HepG2 (cell line): ENCODE data around the gene FNDC3B. TPM values are rescaled to one million over a fixed set of nuclear protein-coding genes. Genes with fewer than 3 reads are reported as not detected.
"Not testable (repeated sequence)": the region's sequence is repeated elsewhere in the genome, so short reads cannot be mapped to it uniquely, and the experiment has no call there.

ENCODE experiments used
- ATAC-seq: fragments of 200-7000 bp; cut with Tn5 transposase; 3 replicates; pipeline ENCODE4 v1.9.1; 2020; ENCODE audit warnings: mild to moderate bottlenecking, moderate library complexity
- BruUV-seq: library from RNA; stranded (reverse); fragments of 400-500 nt; replicated peaks from 2 replicates; lab custom pipeline; 2021; lab: Mats Ljungman, UMichigan
- CTCF ChIA-PET: fragments of 300-600 bp; formaldehyde crosslinking; extraction: SDS; loops from one replicate; lab custom pipeline; 2021; ENCODE audit warnings: low total read pairs, inconsistent platforms, low intra/inter-chr PET ratio; lab: Yijun Ruan, JAX
- POLR2A ChIA-PET: fragments of 350-600 bp; sonication (Branson Sonifier 250); formaldehyde crosslinking; loops from one replicate; lab custom pipeline; 2020; ENCODE audit warnings: antibody characterized with exemption, inconsistent platforms; lab: Yijun Ruan, JAX
- DNase-seq: peaks from one replicate; pipeline ENCODE4 v3.0.0-alpha.2; 2015; ENCODE audit warnings: low spot score
- FAIRE-seq: peaks from 3 replicates; lab custom pipeline; 2011; peaks lifted over from hg19 to GRCh38; lab: Jason Lieb, UNC
- H2AFZ ChIP-seq: one replicate; pipeline ENCODE4 v1.6.1; 2011; ENCODE audit warnings: low read length, inconsistent platforms
- H3K27ac ChIP-seq: fragments of 300-600 bp; 3 replicates; pipeline ENCODE4 v1.8.0; 2011; ENCODE audit warnings: mixed run types, mild to moderate bottlenecking, mixed read lengths, low read length, inconsistent platforms; ENCODE audit not compliant: insufficient read depth; ENCODE audit errors: extremely low read length
- H3K27me3 ChIP-seq, 2 experiments: fragments of 200-600 bp in 1 of 2; 2 replicates in 1 of 2; 3 replicates in 1 of 2; pipeline versions ENCODE4 v1.6.0 to v1.8.0; 2011; ENCODE audit warnings: low read length in 2 of 2, mild to moderate bottlenecking in 2 of 2, moderate library complexity in 2 of 2, inconsistent platforms in 1 of 2; ENCODE audit not compliant: insufficient read depth in 2 of 2, control insufficient read depth in 1 of 2
- H3K36me3 ChIP-seq, 2 experiments: fragments of 200-600 bp in 1 of 2; replicated peaks in 1 of 2; 2 replicates in 1 of 2; 3 replicates in 1 of 2; pipeline versions ENCODE4 v1.5.1 to v1.8.0; 2011; ENCODE audit warnings: low read length in 2 of 2, inconsistent platforms in 1 of 2; ENCODE audit not compliant: insufficient read depth in 2 of 2, control insufficient read depth in 1 of 2
- H3K4me1 ChIP-seq: 2 replicates; pipeline ENCODE4 v1.5.1; 2012; ENCODE audit warnings: low read length, inconsistent platforms; ENCODE audit not compliant: insufficient read depth
- H3K4me2 ChIP-seq: 2 replicates; pipeline ENCODE4 v1.6.0; 2011; ENCODE audit warnings: low read depth, low read length, inconsistent platforms
- H3K4me3 ChIP-seq, 3 experiments: fragments of 200-600 bp in 1 of 3; sonication (generic), shearing (Covaris generic) in 1 of 3; replicated peaks in 1 of 3; 2 replicates each; pipeline ENCODE4 v1.5.1; 2011 to 2016; ENCODE audit warnings: low read length in 3 of 3, inconsistent platforms in 2 of 3, low read depth in 2 of 3, mild to moderate bottlenecking in 2 of 3, control low read depth in 1 of 3, mixed read lengths in 1 of 3; ENCODE audit not compliant: insufficient read depth in 1 of 3
- H3K79me2 ChIP-seq: one replicate; pipeline ENCODE4 v1.6.1; 2011; ENCODE audit warnings: low read length, inconsistent platforms; ENCODE audit not compliant: insufficient read depth
- H3K9ac ChIP-seq: 2 replicates; pipeline ENCODE4 v1.6.0; 2011; ENCODE audit warnings: mild to moderate bottlenecking, low read depth, low read length, inconsistent platforms; ENCODE audit not compliant: insufficient read depth
- H3K9me3 ChIP-seq: 2 replicates; pipeline ENCODE4 v1.5.1; 2012; ENCODE audit warnings: mild to moderate bottlenecking, low read length
- H4K20me1 ChIP-seq: 2 replicates; pipeline ENCODE4 v1.6.0; 2011; ENCODE audit warnings: inconsistent platforms, mild to moderate bottlenecking, low read length, moderate library complexity; ENCODE audit not compliant: insufficient read depth
- AFF4 ChIP-seq: sonication (generic); formaldehyde crosslinking; IDR thresholded peaks from 2 replicates; pipeline ENCODE4 v1.4.0; 2020; ENCODE audit warnings: missing genetic modification reagents
- FOSL2 ChIP-seq: sonication (generic); formaldehyde crosslinking; IDR thresholded peaks from 2 replicates; pipeline ENCODE4 v1.4.0; 2020; ENCODE audit warnings: missing genetic modification reagents
- POLR2AphosphoS5 ChIP-seq: IDR thresholded peaks from 2 replicates; pipeline ENCODE4 v1.6.1; 2012; ENCODE audit warnings: low read depth, low read length
- RXRA ChIP-seq: sonication (generic); formaldehyde crosslinking; IDR thresholded peaks from 2 replicates; pipeline ENCODE4 v1.5.1; 2020; ENCODE audit warnings: missing genetic modification reagents
- ZGPAT ChIP-seq: IDR thresholded peaks from 2 replicates; pipeline ENCODE4 v1.6.1; 2016; ENCODE audit warnings: mild to moderate bottlenecking
- ZNF687 ChIP-seq: sonication (generic); formaldehyde crosslinking; IDR thresholded peaks from 2 replicates; pipeline ENCODE4 v1.5.1; 2020; ENCODE audit warnings: mild to moderate bottlenecking, missing genetic modification reagents, moderate library complexity
- WGBS: methylation state at CpG from one replicate; pipeline ENCODE4 v1.1.6; 2017; ENCODE audit warnings: low lambda C conversion rate; 5-methylcytosine and 5-hydroxymethylcytosine counted together
- in situ Hi-C: cut with HindIII; loops from 2 replicates; pipeline ENCODE4 v1.10.0; 2017; ENCODE audit warnings: low pct_unique_long_range_greater_than_20kb; ENCODE audit not compliant: extremely low pct_ligation_motif_present
- intact Hi-C: fragments of 100-400 bp; cut with micrococcal nuclease; formaldehyde crosslinking; loops from one replicate; pipeline ENCODE4 v1.10.0; 2022; ENCODE audit not compliant: unreplicated experiment
- polyA plus RNA-seq, 8 experiments: library from polyadenylated mRNA; depleted of rRNA in 3 of 8; stranded (reverse) in 7 of 8; unstranded in 1 of 8; fragments of >200 nt; fragmentation: Illumina TruSeq in 4 of 8; extraction: Trizol in 4 of 8; gene quantifications; 2 replicates each; pipeline versions ENCODE4 v1.2.1 to v1.2.3, GENCODE V29; 2011 to 2016; ENCODE audit warnings: low read depth in 4 of 8, missing spikeins in 1 of 8, mixed read lengths in 1 of 8; ENCODE audit not compliant: insufficient read depth in 1 of 8
- total RNA-seq, 5 experiments: library from RNA; depleted of rRNA; stranded (reverse); fragments of >200 nt; fragmentation: Illumina TruSeq; extraction: Trizol; gene quantifications; 2 replicates each; pipeline ENCODE4 v1.2.3, GENCODE V29; 2016; ENCODE audit warnings: low read depth in 1 of 5

FNDC3B gene
- total and polyA plus RNA-seq, 2 of the 13 experiments (the other 11 are each of a cell fraction or from before 2014, with no cell fraction given): 74.8 to 103 TPM

- BruUV-seq, POLR2A ChIA-PET, CTCF ChIA-PET, H3K4me3 ChIP-seq, DNase-seq, H3K27me3 ChIP-seq, ATAC-seq, in situ Hi-C loops, H2AFZ ChIP-seq, H3K27ac ChIP-seq, H3K9me3 ChIP-seq, H3K9ac ChIP-seq, FAIRE-seq, intact Hi-C loops, H3K4me2 ChIP-seq: not testable (repeated sequence)
- Histone ChIP-seq H3K79me2 (peaks cover 78% of the 10 kb centered on the region), H3K4me1 (peaks cover 75% of the 10 kb centered on the region), H3K36me3 (peaks cover 20 to 80% of the 10 kb centered on the region in 2 experiments), H4K20me1 (peaks cover 98% of the 10 kb centered on the region)
- 0 out of 2 replicates have a peak, but pooled peaks have one; percentile 7 for TF ChIP-seq POLR2AphosphoS5
- 0 out of 2 replicates have a peak, but pooled peaks have one; percentile 13 for TF ChIP-seq FOSL2
- peak; percentile 13; the same call in 1 of the 2 replicates for TF ChIP-seq ZGPAT (CRISPR knock-in tag)
- 0 out of 2 replicates have a peak, but pooled peaks have one; percentile 24 for TF ChIP-seq AFF4 (CRISPR knock-in tag)
- TF ChIP-seq ZNF687 (CRISPR knock-in tag): peak; percentile 23; the same call in 1 of the 2 replicates
- TF ChIP-seq RXRA (CRISPR knock-in tag): 0 out of 2 replicates have a peak, but pooled peaks have one; percentile 12
- 93% methylated on average over 10 of the region's 10 CpGs for WGBS
These were observed 215.9 kb downstream of the FNDC3B start for GRCh38 chr3:172255321-172255720.
